Hematopoietic multipotent progenitor cell treated with erythropoietin and hydrocortisone succinate and interleukin-3 and kit ligand, for 4 days (in vitro differentiated cells): ENCODE data around the gene EFR3B.
"Not testable (repeated sequence)": the region's sequence is repeated elsewhere in the genome, so short reads cannot be mapped to it uniquely, and the experiment has no call there.

Experiments used
- DNase-seq: peaks from one replicate; pipeline ENCODE4 v3.0.0-alpha.2; 2015

EFR3B gene

DNA sequence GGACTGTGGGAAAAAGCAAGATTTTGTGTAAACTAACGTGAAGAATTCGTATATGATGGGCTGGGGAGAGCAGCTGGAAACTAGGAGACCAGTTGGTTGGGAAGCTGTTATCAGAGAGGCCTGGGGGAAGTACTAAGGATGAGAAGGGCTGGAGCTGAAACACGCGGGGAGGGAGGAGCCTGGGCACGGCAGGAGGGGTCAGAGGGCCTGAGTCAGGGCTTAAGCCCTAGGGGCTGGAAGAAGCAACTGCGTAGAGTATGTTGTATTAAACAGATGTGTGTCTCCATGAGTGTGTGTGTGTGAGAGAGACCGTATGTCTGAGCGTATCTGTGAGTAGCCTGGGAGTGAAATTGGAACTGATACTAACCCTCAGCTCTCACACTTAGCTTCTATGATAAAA lies 118.1 kb downstream of the EFR3B start:
- DNase-seq = peak; percentile 44

GRCh38 chr2:25160376-25160775 lies 118.5 kb downstream of the EFR3B start:
- no peak for DNase-seq

- peak; percentile 74 for DNase-seq
These were observed 119.3 kb downstream of the EFR3B start for GRCh38 chr2:25161055-25161781.

- DNase-seq = not testable (repeated sequence)
These were observed 120.2 kb downstream of the EFR3B start for GRCh38 chr2:25162061-25162460.

GRCh38 chr2:25164561-25164960 lies 122.7 kb downstream of the EFR3B start:
- no peak for DNase-seq

DNA sequence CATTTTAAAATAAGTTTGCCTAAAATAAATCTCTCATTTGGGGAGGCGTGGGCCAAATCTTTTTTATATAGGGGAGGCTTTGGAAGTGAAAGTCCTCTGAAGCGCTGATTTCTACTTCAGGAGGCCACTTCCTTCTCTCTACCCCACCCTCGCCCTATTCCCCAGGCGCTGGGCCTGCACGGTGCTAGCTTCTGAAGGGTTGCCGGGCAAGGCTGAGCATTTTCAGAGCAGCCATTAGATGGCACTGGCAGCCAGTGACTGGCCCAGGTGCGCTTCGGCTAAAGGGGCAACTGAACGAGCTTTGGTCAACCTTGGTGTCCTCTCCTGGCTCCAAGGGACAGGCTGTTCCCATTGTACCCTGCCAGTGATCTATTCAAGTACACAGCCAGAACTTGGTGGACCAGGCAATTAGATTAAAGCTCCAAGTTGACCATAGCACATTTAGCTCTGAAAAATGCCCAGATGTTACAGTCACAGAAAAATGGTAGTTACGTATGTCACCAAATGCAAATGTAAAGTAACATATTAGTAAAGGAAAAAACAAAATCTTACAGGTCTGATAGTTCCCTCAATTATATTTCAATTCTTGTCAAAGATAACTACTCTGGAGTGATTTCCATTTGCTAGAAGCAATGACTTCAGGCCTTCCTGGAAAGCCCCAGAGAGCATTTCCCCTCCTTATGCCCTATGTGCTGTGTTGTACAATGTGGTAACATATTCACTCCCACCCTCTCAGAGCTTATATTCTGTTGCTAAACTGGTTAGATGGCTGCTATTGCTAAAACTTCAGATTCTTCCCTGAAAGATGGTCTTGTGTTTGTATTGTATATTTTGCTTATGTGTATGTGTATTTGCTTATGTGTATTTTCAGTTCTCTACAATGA lies 124.4 kb downstream of the EFR3B start:
- DNase-seq = peak; percentile 74

DNA sequence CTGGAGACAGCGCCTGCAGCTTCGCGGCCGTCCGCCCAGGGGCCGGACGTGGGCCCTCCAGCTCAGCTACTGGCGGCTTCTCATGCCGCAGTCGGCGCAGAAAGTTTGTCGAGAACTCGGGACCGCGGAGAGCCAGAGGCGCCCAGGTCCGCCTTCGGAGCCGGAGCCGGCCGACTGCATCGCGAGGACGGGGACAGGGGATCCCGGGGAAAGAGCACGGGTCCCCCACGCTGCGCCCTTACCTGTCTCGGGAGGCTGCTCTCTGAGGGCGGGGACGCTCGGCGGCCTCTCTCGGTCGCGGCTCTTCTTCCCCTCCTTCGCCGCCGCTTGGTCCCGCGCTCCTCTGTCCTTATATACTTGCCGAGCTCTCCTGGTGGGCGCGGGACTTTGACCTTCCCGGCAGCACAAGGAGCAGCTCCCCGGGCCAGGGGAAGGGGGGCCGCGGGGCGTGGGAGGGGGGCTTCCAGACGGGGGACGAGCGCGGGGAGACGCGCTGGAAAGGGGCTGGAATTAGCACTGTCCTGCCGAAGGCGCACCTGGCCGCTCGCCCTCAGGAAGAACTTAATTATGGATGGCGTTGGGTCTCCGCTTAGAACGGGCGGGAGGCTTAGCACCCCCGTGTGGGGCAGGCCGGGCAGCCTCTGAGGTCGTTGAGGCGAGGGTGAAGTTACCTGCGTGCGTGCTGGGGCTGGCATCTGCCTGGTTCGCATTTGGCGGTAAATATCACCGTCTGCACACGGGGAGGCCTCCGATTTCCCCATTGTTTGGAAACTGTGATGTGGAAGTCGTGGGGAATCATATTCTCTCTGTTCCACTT lies 126.6 kb downstream of the EFR3B start, which contains the start of gene POMC:
POMC (minus strand) TSS at position 325 of the 817 bp plus-strand sequence. CDS start 3,808 bp downstream, outside the sequence.
- DNase-seq = peak; percentile 65

- no peak for DNase-seq
These were observed 127.2 kb downstream of the EFR3B start for GRCh38 chr2:25169073-25169470.

DNA sequence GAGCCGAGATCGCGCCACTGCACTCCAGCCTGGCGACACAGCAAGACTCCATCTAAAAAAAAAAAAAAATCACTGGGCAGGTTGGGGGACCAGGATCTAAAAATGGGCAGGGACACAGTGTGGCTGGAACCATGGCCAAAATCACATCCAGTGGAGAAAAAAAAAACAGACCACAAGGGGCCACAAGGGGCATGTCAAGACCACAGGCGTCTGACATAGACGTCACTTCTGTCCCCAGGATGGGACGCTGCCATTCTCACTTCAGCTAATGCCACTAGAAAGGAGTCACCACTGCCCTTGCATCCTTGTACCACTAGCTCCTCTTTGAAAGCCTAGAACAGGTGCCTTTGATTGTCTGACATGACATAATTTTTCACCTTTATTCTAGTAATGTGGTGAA lies 129.0 kb downstream of the EFR3B start:
- DNase-seq = peak; percentile 18

DNA sequence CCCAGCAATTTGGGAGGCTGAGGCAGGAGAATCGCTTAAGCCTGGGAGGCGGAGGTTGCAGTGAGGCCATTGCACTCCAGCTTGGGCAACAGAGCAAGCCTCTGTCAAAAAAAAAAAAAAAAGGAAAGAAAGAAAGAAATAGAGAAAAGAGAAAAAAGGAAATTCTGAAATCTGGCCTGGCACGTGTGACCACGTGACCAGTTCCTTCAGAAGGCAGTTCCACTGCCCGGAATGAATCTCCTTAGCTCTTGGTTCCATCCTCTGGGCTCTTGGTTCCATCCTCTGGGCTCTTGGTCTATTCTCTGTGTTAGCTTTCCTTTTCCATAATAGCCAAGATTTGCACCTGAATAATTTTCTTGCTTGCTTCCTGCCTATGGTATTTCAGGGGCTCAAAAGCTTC lies 131.8 kb downstream of the EFR3B start:
- DNase-seq = no peak

DNA sequence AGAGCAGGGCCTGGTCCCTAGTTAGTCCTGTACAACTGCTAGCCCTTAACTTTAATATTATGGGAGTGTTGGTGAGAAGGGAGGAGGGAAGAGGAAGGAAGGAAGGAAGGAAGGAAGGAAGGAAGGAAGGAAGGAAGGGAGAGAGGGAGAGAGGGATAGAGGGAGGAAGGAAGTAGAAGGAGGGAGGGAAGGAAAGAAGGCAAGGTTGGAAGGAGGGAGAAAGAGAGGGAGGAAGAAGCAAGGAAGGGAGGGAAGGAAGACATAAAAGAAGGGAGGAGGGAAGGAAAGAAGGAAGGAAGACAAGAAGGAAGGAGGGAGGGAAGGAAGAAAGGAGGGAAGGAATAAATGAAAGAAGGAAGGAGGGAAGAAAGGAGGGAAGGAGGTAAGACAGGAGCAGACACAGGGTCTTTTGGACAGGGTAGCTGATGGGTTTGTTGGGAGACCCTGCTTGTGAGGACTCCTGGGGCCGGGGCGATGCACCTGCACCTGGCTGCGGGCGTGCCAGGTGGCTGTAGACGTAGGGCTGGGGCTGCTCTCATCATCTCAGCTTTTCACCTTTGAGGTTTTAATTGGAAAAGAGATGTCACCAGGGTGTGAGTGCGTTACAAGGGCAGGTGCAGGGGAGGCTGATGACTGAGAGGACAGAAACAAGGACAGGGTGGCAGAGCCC lies 132.5 kb downstream of the EFR3B start:
- no peak for DNase-seq

DNA sequence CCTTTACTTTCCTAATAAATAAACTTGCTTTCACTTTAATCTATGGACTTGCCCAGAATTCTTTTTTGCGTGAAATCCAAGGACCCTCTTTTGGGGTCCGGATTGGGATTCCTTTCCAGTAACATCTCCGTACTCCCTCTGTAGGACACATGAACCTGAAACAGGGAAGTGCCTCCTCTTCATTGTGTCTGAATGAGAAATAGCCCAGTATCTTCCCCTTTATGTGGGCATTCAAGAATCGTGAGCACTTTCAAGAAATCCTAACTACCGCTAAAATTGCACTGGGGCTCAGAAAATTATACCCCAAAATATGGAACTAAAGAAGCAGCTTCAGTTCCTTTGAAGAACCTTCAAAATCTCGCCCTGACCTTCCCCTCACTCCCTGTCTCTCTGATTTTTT lies 134.3 kb downstream of the EFR3B start:
- DNase-seq = no peak

DNA sequence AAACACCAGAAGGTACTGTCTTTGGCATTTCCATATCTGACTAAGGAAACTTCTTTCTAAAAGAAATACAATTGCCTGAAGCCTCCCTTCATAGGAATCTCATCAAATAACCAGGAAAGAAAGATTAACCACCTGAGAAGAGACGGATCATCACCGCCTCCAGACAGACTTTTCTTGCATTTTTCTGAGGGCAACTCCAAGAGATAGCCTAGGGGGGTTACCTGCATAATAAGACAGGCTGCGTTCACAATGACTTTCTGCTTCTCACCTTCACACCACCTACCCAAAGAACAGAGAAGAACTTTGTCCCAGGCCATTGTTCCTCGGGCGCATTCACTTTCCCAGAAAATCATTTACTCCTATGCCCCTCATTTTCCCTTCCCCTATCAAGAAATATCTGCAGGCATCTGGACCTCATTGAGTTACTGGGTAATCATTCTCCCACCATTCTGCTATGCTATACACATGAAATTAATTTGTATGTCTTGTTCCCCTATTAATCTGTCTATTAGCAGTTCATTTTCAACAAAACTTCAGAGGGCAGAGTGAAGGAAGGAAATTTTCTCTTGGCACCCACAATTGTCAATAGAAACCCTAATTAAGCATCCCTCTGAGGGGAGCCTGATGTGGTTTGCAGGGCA lies 134.8 kb downstream of the EFR3B start:
- DNase-seq = no peak

DNA sequence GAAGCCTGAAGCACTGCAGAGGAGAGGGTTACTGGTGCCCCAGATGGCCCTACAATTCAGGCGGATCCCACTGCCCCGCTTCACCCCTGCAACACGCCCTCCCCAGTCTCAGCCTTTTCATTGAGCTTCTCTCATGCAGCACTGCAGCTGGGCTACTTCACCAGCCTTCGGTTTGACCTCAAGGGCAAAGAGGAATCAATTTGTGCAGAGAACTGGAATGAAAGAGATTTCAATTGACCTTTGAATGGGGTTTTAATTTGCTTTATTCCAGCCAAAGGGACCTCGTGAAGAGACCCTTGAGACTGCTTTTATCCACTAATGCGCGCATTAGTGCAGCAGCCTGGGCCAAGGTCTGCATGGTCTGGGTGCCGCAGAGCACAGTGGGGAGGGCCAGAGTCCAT lies 135.3 kb downstream of the EFR3B start:
- DNase-seq = no peak

GRCh38 chr2:25178976-25179375 lies 137.1 kb downstream of the EFR3B start:
- DNase-seq = no peak

DNA sequence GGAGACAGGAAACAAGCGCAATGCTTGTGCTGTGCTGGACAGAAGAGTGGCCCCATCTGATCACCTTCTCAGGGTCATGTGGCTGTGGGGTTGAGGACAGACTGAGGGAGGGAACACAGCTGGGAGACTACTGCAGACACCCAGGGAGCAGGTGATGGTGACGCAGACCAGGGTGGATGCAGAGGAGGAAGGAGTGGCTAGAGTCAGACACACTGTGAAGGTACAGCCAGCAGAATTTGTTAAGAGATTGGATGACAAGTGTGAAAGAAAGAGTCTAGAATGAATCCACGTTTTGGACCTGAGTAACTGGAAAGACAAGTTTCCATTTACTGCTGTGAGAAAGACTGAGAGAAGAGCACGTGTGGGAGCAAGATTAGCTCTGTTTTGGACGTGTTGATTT lies 142.4 kb downstream of the EFR3B start:
- no peak for DNase-seq

DNA sequence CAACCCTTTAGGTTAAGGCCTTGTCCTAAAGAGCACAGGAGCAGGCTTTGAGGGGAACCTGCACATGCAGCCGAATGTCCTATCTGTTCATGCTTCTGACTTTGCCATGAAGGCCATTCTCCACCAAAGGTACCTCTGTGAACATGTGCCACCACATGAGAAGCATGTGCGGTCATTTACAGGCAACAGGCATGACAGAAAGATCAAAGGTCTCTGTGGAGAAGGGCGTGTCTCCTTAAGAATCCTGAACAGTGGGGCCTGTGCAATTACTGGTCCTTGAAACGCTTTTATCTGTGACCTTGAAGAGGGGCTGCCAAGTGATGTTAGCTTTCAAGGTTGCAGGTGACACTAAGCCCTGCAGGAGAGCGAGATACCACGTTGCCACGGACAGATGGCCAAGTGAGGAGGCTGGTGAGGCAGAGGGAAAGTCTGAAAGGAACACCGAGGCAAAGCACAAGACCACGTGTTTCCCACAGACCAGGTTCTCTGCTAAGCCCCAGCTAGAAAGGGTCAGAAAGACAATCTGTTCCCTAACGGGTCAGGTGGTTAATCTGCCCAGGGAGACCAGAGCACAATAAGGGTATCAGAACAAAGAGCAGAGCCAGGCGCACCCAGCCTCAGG lies 146.0 kb downstream of the EFR3B start:
- DNase-seq = no peak

GRCh38 chr2:25188405-25188804 lies 146.5 kb downstream of the EFR3B start:
- DNase-seq = no peak

DNA sequence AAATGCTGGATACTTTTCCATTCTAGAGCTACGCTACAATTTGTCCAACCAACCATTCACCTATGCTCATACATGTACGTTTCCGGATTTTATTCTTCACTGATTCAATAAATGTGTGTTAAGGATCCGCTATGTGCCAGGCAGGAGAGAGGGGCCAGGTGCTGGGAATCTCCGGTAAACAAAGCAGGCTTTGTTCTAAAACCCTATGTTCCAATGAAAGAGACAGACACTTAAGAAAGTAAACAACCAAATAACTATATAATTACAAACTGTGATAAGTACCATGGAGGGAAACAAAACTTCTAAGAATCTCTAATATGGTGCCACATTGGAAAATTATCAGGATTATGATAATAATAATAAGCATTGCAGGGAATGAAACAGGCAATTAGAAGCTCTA lies 148.7 kb downstream of the EFR3B start:
- DNase-seq = no peak

GRCh38 chr2:25194576-25195122 lies 152.8 kb downstream of the EFR3B start:
- no peak for DNase-seq
